Fibroblast of upper back skin (primary cell): Measurements from ENCODE around the gene HMGN1.

ENCODE experiments used
- DNase-seq: peaks from one replicate; pipeline ENCODE4 v3.0.0-alpha.2; 2013

HMGN1 gene

DNA sequence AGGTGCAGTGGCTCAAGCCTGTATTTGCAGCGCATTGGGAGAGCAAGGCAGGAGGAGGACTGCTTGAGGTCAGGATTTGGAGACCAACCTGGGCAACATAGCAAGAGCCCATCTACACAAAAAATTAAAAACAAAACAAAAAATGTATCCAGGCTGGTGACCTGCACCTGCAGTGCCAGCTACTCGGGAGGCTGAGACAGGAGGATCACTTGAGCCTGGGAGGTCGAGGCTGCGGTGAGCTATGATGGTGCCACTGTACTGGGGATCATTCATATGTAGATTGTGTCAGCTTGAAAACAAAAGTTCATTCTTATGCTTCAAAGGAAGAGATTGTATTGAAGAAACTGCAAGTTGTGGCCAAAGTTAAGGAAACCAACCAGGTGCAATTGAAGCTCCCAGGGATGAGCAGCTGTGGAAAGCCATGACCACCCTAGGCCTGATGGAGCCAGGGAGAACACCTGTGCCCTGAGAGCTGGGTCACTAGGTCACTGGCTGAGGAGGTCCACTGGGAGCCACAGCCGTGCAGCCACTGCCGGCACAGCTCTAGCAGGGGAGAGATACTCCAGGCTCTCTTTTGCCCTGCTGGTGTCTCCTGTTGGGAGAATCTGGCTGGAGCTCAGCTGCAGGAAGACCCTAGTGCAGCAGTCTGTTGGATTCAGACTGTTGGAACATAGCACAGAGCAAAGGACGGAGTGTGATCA is 22.1 kb downstream of the HMGN1 start:
- DNase-seq, result no peak

DNA sequence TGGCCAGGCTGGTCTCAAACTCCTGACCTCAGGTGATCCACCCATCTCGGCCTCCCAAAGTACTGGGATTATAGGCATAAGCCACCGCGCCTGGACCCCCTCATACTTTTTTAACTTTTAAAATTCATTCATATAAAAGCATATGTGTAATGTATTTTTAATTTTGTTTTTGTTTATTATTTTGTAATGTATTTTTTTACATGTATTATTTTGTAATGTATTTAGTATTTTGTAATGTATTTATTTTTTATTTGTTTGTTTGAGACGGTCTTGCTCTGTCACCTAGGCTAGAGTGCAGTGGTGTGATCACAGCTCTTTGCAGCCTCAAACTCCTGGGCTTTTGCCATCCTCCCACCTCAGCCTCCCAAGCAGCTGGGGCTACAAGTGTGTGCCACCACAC is 23.4 kb downstream of the HMGN1 start:
- DNase-seq, result no peak

DNA sequence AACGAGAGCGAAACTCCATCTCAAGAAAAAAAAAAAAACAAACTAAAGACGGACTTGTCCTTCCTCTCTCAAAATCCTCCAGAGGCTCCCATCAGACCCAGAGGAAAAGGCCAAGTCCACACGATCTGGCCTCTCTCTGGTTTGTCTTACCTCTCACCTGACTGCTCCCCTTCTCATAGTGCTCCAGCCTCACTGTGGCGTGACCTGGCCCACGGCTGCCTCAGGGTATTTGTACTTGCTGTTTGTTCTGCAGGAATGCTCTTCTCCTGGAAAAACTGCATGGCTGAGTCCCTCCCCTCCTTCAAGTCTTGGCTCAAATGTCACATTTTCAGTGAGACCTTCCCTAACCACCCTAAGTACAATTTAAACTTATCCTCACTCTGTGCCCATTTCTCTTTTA is 27.5 kb downstream of the HMGN1 start:
- no peak for DNase-seq

- no peak for DNase-seq
Observed at GRCh38 chr21:39319814-39320332, 29.0 kb downstream of the HMGN1 start.

DNA sequence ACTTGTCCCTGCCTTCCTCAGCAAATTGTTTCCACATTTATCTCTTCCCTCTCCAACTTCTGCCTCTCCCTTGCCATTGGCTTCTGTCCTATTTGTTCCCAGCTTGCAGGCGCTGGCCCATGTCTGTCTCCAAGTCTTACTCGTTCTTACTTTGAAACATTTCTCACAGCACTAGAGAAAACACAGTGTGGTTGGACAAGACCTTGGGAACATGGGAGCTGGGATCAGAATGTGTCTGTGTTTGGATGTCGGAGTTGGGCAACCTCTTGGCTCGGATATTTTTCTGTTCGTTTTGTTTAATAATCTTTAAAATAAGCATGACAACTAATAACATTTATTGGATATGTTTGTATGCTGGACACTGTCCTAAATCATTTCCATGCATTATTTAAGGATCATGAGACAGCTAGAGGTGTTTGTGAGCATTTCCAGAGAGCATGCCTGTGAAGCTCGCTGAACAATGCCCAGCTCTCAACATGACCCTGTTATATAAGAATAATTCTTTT is 29.6 kb downstream of the HMGN1 start:
- no peak for DNase-seq

DNA sequence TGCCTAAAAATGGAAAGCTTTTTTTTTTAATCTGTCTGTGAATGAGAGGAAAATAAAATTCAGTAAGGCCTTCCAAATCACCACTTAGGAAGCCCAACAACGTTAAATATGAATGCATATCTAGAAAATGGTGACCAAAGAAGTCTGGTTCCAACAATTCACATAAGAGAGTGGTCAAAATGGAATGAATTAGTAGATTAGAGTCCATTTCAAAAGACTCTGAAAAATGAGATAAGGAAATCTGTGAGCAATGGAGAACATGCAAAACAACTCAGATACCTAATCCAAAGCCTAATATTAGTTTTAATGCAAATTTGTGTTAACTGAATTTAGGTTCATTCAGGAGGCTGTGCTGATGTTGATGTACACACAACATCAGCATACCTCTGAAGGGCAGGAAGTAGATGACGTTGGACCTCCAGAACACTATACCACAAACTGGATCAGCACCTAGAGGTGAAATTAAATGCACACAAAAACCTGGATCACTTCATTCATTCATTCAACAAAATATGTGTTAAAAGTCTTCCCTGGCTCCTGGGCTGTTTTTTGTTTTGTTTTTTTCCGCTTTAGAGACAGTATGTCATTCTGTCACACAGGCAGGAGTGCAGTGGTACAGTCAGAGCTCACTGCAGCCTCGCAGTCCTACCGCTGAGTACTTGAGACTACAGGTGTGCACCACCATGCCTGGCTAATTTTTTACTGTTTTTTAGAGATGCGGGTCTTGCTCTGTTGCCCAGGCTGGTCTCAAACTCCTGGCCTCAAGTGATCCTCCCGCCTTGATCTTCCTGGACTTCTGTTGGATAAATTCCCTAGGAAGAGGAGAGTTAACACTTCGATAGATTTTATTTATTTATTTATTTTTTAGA is 30.6 kb downstream of the HMGN1 start:
- DNase-seq, result no peak

DNA sequence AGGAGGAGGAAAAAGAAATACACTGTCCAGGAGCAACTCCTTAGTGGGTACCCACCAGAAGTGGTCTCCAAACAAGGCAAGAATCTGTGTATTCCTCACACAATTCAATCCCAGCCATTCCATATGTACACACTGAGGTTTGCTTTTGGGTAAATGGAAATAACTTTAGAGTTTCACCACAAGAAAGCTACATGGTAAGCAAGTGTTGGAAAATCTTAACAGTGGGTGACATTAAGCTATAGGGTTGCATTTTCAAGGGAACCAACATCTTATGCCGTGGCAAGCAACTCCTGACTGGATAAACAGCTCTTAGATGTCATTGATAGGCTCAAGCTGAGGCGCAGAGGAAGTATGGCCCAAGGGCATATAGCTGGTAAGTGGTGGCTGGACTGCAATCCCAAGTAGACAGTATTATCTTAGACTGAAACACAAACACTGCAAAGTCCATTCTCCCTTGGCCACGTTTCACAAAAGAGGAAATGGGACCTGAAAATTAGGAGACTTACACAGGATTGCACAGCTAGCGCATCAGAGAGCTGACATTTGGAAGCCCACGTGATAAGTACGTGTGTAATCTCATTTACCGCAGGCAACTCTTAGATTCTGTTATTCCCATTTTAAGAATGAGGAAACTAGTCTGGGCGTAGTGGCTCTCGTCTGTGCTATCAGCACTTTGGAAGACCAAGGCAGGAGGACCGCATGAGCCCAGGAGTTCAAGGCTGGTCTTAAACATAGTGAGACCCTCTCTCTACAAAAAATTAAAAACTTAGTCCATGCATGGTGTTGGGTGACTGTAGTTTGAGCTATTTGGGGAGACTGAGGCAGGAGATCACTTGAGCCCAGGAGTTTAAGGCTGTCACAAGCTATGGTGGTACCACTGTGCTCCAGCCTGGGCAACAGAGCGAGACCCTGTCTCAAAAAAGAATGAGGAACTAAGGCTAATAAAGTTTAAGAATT is 31.5 kb downstream of the HMGN1 start:
- DNase-seq, result no peak

DNA sequence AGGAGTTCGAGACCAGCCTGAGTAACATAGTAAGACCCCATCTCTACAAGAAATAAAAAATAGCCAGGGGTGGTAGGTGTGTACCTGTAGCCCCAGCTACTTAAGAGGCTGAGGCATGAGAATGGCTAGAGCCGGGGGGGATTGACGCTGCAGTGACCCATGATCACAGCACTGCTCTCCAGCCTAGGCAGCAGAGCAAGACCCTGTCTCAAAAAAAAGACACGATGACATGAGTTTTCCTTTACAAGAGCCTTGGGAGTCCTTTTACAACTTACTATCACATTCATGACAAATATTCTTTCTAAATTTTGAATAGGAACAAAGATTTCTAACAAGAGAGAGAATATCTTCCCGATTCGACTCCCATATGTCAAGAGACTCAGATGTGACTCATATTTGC is 32.2 kb downstream of the HMGN1 start:
- no peak for DNase-seq

DNA sequence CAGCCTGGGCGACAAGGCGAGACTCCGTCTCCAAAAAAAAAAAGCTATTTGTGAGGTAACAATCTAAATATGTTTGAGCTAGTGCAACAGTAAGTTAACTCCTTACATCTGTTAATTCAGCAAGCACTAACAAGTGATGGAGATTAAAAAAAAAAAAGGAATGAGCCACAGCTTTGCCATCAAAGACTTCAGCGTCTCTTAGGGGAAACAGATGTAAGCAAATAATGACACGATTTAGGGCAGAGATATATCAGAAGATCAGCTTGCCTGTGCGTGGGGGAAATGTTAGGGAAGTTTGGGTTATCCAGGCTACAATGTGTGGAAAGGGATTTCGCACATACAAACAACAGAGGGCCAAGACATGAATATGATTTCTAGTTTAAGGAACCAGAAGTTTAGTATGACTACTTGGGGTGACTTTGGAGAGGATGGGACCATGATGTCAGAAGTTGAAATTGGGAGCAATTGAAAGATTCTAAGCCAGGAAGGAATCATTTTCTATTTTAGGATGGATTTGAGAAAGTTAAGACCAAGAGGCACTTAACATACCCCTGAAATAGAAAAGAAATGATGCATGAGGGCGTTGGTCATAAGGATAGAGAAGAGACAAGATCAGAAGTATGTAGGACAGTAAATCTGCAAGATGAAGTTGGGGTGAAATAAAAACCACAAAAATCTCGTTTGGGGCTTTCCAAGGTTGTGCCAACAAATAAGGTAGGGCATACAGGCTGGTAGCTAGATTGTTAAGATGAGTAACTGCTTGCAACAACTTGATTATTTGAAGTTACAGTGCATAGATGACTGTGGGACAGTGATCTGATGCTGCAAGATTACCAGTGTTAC is 33.1 kb downstream of the HMGN1 start:
- no peak for DNase-seq

DNA sequence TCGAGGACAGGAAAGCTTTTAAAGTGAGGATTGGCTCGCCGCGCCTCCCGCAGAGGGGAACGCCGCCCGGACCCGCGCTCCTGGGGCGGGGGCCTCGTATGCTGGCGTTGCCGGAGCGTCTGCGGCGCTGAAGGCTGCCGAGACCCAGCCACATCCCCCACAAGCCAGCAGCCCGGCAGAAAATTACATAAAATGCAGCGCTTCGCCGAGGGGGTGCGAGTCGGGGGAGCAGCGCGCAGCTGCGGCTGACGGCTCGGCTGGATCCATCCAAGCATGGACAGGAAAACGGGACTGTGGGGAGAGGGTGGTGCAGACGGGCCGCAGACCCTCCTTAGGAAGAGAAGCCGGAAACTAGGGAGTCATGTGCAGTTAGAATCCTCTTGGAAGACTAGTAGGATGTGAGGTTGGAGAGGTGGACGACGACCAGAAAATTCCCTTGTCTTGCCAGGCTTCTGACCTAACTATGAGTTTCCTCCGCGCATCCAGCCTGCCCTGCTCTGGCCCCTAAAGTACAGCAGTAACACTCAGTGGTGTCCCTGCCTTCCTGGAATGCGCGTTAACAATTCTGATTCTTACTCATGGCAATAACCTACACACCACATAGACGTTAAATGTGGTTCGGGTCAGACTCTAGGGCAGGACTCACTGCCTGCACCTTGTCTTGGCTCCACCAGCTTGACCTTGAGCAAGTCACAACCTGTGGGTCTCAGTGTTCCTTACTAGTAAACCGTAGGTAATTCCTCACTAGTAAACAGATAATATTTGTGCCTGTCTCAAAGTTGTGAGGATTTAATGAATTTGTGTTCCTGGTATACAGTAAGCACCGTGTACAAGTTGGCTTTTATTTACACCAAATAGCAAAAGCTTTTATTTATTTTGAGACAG is 34.5 kb downstream of the HMGN1 start:
- DNase-seq, result peak; percentile 66

- DNase-seq, result peak; percentile 82
Observed at GRCh38 chr21:39313571-39314142, 35.2 kb downstream of the HMGN1 start, which contains the start of gene BRWD1. BRWD1 (minus strand) TSS chr21:39313632; CDS start chr21:39313491, 141 bp downstream.

GRCh38 chr21:39313042-39313570 is 35.8 kb downstream of the HMGN1 start:
- DNase-seq, result no peak

DNA sequence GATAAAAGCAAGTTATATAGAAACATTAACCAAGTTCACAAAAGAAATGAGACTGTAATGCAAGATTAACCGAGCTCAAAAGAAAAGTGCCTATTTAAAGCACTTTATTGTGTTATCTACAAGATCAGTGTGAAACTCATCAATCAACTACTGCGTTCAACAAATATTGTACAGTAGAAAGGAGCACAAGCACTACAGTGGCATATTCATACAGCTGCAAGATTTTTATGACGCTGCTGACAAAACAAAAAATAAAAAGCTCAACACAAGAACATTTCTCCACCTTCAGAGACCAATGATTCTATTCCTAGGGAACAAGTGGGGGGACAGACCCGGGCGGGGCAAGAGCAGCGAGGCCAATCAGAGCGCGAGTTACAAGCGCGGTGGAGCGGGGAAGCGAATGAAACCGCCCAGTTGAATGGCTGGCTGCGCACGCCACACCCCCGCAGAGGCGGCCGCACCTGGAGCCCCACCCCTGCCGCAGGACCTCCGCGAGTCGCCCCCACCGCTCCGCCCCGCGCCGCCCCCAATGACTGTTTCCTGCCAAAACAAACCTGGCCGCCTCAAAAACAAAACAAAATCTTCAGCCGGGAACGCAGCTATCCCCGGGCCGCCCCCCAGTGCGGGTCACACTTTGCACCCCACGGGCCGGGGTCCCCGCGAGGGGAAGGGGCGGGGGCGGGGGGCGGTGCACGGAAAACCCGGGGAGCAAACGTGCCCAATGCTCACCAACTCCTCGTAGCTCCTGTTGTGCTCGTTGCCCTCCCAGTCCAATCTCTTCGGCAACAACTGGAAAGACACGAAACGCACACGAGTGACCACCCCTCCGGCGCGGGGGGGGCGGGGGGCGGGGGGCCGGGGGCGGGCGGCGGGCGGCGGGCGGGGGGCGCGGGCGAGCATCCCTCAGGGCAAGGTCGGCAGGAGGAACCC is 36.5 kb downstream of the HMGN1 start:
- DNase-seq, result peak; percentile 85

- DNase-seq, result no peak
Observed at GRCh38 chr21:39311164-39311563, 37.7 kb downstream of the HMGN1 start.

- no peak for DNase-seq
Observed at GRCh38 chr21:39307466-39307865, 41.4 kb downstream of the HMGN1 start.

DNA sequence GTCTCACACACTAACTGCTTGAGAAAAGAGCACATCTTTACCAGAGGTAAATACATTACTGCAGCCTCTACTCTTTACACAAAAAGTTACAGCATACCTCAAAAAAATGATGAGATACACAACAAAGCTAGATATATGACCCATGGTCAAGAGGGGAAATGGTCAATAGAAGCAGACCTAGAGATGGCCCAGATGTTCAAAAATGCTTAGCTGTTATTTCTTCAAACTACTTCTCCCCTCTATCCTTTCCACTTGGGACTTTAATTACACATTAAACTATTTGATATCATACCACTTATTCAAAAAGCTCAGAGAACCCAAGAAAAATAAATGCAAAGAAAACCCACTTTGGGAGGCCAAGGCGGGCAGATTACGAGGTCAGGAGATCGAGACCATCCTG is 48.3 kb downstream of the HMGN1 start:
- DNase-seq, result no peak

- no peak for DNase-seq
Observed at GRCh38 chr21:39296891-39297290, 52.0 kb downstream of the HMGN1 start.
